ENCODE data around the gene FBXL16. TPM values are rescaled to one million over a fixed set of nuclear protein-coding genes. Genes with fewer than 3 reads are reported as not detected.

FBXL16 gene
- polyA plus RNA-seq, 1 donor from 2014 or later: 3.4 TPM

- H3K9me3 ChIP-seq (ENCODE audit: low read length): no peaks in the 10 kb centered on the region
- no peak overlapping the region for H3K27ac ChIP-seq (ENCODE audit: low read length)
- TF ChIP-seq EP300 (conservative IDR thresholded peaks at IDR 0.05; ENCODE audit: poor library complexity, severe bottlenecking) (no peak), EZH2 (IDR thresholded peaks at IDR 0.05; ENCODE audit: borderline replicate concordance, insufficient read depth, low read length, poor library complexity, severe bottlenecking) (no peak), POLR2AphosphoS5 (IDR thresholded peaks at IDR 0.05) (no peak), MXI1 (conservative IDR thresholded peaks at IDR 0.05; ENCODE audit: poor library complexity, severe bottlenecking) (no peak), TAF1 (IDR thresholded peaks at IDR 0.05; ENCODE audit: low read depth) (no peak), SMC3 (conservative IDR thresholded peaks at IDR 0.05; ENCODE audit: poor library complexity) (no peak), RAD21 (conservative IDR thresholded peaks at IDR 0.05) (no peak), REST (IDR thresholded peaks at IDR 0.05; ENCODE audit: borderline replicate concordance) (no peak), CTCF (IDR thresholded peaks at IDR 0.05; ENCODE audit: poor library complexity, severe bottlenecking) (no peak)
- H3K9ac ChIP-seq (ENCODE audit: low read length): no peak overlapping the region
- no peaks in the 10 kb centered on the region for H3K9me2 ChIP-seq (ENCODE audit: insufficient read depth, low read length)
- H3K36me3 ChIP-seq (ENCODE audit: insufficient read depth, low read length): no peaks in the 10 kb centered on the region
- peaks cover 3% of the 10 kb centered on the region for H3K27me3 ChIP-seq (ENCODE audit: insufficient read depth, low read depth, low read length)
- no peak overlapping the region for H3K4me3 ChIP-seq (ENCODE audit: low read length)
- H3K79me2 ChIP-seq (replicated peaks; ENCODE audit: insufficient read depth, low read length): peaks cover 7% of the 10 kb centered on the region
- no peaks in the 10 kb centered on the region for H3F3A ChIP-seq (ENCODE audit: insufficient read depth, low read length, poor library complexity, severe bottlenecking)
- peaks cover 6% of the 10 kb centered on the region for H4K20me1 ChIP-seq (ENCODE audit: insufficient read depth)
- H3K4me2 ChIP-seq (ENCODE audit: low read length): no peak overlapping the region
- no peak overlapping the region for H2AFZ ChIP-seq (ENCODE audit: low read depth, low read length)
These were observed 29.1 kb downstream of the FBXL16 start for GRCh38 chr16:676565-676902.

GRCh38 chr16:675884-676564, 29.6 kb downstream of the FBXL16 start:
- Histone ChIP-seq H3K9me3 (ENCODE audit: low read length) (no peaks in the 10 kb centered on the region), H3K27me3 (ENCODE audit: insufficient read depth, low read depth, low read length) (peaks cover 3% of the 10 kb centered on the region), H3K27ac (ENCODE audit: low read length) (no peak overlapping the region), H3K9me2 (ENCODE audit: insufficient read depth, low read length) (no peaks in the 10 kb centered on the region), H3K36me3 (ENCODE audit: insufficient read depth, low read length) (no peaks in the 10 kb centered on the region), H3K9ac (ENCODE audit: low read length) (no peak overlapping the region), H2AFZ (ENCODE audit: low read depth, low read length) (no peak overlapping the region), H4K20me1 (ENCODE audit: insufficient read depth) (peaks cover 1% of the 10 kb centered on the region), H3K4me3 (ENCODE audit: low read length) (no peak overlapping the region), H3K79me2 (replicated peaks; ENCODE audit: insufficient read depth, low read length) (peaks cover 2% of the 10 kb centered on the region), H3K4me2 (ENCODE audit: low read length) (no peak overlapping the region), H3F3A (ENCODE audit: insufficient read depth, low read length, poor library complexity, severe bottlenecking) (no peaks in the 10 kb centered on the region)
- TF ChIP-seq CTCF (IDR thresholded peaks at IDR 0.05; ENCODE audit: poor library complexity, severe bottlenecking) (no peak), EZH2 (IDR thresholded peaks at IDR 0.05; ENCODE audit: borderline replicate concordance, insufficient read depth, low read length, poor library complexity, severe bottlenecking) (no peak), TAF1 (IDR thresholded peaks at IDR 0.05; ENCODE audit: low read depth) (no peak), SMC3 (conservative IDR thresholded peaks at IDR 0.05; ENCODE audit: poor library complexity) (no peak), EP300 (conservative IDR thresholded peaks at IDR 0.05; ENCODE audit: poor library complexity, severe bottlenecking) (no peak), REST (IDR thresholded peaks at IDR 0.05; ENCODE audit: borderline replicate concordance) (no peak), POLR2AphosphoS5 (IDR thresholded peaks at IDR 0.05) (no peak), RAD21 (conservative IDR thresholded peaks at IDR 0.05) (no peak), MXI1 (conservative IDR thresholded peaks at IDR 0.05; ENCODE audit: poor library complexity, severe bottlenecking) (no peak)
